Measurements from ENCODE around the gene UPB1.

GRCh38 chr22:24554313-24555164 lies 59.4 kb downstream of the UPB1 start, which contains the start of gene GUCD1:
- no peak for TF ChIP-seq CTCF (IDR thresholded peaks at IDR 0.05)
- no peak for TF ChIP-seq ATF2 (CRISPR knock-in tag; IDR thresholded peaks at IDR 0.05; ENCODE audit: borderline replicate concordance, low read depth)
- TF ChIP-seq ZNF423 (CRISPR knock-in tag; IDR thresholded peaks at IDR 0.05): no peak
- TF ChIP-seq STAT6 (CRISPR knock-in tag; conservative IDR thresholded peaks at IDR 0.05; ENCODE audit: low read depth): no peak
- no peak for TF ChIP-seq ESRRA (CRISPR knock-in tag; IDR thresholded peaks at IDR 0.05; ENCODE audit: borderline replicate concordance)
- no peak for TF ChIP-seq NFE2L1 (CRISPR knock-in tag; IDR thresholded peaks at IDR 0.05)
- TF ChIP-seq PREB (CRISPR knock-in tag; IDR thresholded peaks at IDR 0.05; ENCODE audit: borderline replicate concordance): no peak

Data from WTC11 (cell line).